Kidney epithelial cell (primary cell): ENCODE data around the gene C3orf49. TPM values are rescaled to one million over a fixed set of nuclear protein-coding genes. Genes with fewer than 3 reads are reported as not detected.

Experiments
- DNase-seq: peaks from one replicate; pipeline ENCODE4 v3.0.0-alpha.2; 2010; ENCODE audit warnings: low read depth
- H3K27me3 ChIP-seq: 2 replicates; pipeline ENCODE4 v1.6.0; 2011; ENCODE audit warnings: low read length; ENCODE audit not compliant: control insufficient read depth, insufficient read depth
- H3K36me3 ChIP-seq: 2 replicates; pipeline ENCODE4 v1.5.1; 2011; ENCODE audit warnings: low read length; ENCODE audit not compliant: control insufficient read depth, insufficient read depth
- H3K4me3 ChIP-seq: 2 replicates; pipeline ENCODE4 v1.5.1; 2011; ENCODE audit warnings: low read depth, mild to moderate bottlenecking, control low read depth, low read length
- total RNA-seq: library from RNA; depleted of rRNA; stranded (reverse); fragments of >200 nt; gene quantifications from 2 replicates; pipeline ENCODE4 v1.2.3, GENCODE V29; 2015
- TF ChIP-seq, protein P1 (sequence below): IDR thresholded peaks from 2 replicates; pipeline ENCODE4 v1.5.1; 2011; ENCODE audit warnings: mild to moderate bottlenecking, moderate library complexity, low read length, control low read depth, inconsistent platforms; ENCODE audit not compliant: insufficient read depth, poor library complexity, severe bottlenecking

Gene C3orf49
- total RNA-seq, 1 donor from 2014 or later: not detected

DNA sequence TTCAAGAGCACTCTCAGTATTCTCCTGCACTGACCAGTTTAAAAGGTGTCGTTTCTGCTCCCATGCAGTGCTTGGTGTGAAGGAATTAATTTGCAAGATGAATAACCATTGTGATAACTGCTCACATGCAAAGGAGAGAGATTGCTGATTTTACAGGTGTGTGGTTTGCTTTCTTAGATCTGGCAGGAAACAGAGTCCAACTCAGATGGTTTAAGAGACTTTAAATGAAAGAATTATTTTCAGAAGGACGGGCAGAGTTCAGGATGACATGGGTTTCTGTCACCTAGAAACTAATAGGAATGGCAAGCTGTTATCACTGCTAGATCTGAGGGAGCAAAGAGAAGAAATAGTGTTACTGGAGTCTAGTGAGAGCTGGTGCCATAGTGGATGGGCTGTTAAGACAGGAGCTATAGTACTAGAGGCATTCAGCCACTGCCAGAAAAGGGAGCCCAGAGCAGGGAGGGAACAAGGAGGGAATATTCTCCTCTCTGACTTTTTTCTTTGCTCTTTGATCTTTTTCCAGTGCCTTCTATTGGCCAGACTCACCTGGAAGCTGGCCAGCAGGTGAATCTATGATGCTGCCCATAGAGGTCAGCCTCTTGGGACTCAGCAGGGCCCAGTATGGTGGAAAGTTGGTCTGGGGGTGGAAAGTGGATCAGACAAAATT, 59.4 kb downstream of the C3orf49 start:
- TF ChIP-seq, protein P1, sequence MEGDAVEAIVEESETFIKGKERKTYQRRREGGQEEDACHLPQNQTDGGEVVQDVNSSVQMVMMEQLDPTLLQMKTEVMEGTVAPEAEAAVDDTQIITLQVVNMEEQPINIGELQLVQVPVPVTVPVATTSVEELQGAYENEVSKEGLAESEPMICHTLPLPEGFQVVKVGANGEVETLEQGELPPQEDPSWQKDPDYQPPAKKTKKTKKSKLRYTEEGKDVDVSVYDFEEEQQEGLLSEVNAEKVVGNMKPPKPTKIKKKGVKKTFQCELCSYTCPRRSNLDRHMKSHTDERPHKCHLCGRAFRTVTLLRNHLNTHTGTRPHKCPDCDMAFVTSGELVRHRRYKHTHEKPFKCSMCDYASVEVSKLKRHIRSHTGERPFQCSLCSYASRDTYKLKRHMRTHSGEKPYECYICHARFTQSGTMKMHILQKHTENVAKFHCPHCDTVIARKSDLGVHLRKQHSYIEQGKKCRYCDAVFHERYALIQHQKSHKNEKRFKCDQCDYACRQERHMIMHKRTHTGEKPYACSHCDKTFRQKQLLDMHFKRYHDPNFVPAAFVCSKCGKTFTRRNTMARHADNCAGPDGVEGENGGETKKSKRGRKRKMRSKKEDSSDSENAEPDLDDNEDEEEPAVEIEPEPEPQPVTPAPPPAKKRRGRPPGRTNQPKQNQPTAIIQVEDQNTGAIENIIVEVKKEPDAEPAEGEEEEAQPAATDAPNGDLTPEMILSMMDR: no peak
- Histone ChIP-seq H3K36me3 (no peaks in the 10 kb centered on the region), H3K4me3 (no peak overlapping the region), H3K27me3 (no peaks in the 10 kb centered on the region)
- DNase-seq: no peak

DNA sequence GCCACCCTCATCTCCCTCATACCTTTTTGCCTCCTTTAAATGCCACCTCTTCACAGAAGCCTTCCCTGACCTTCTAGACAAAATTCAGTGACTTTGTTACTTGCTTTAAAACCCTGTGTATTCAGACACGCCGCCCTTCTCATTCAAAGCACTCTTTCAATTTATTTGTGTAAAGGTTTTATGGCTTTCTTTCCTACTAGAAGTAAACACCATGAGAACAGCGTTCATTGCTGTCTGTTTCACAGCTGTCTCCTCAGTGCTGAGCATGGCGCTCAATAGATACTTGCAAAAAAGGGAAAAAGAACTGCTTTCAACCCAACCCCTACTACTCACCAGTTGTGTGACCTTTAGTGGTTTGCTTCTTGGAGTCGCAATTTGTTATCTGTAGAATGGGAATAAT, 61.6 kb downstream of the C3orf49 start:
- no peak for DNase-seq
- TF ChIP-seq, protein P1: no peak
- H3K36me3 ChIP-seq: no peaks in the 10 kb centered on the region
- no peak overlapping the region for H3K4me3 ChIP-seq
- H3K27me3 ChIP-seq: no peaks in the 10 kb centered on the region

GRCh38 chr3:63886858-63887257, 67.8 kb downstream of the C3orf49 start:
- Histone ChIP-seq H3K27me3 (no peaks in the 10 kb centered on the region), H3K4me3 (no peak overlapping the region), H3K36me3 (no peaks in the 10 kb centered on the region)
- TF ChIP-seq, protein P1: no peak
- no peak for DNase-seq

DNA sequence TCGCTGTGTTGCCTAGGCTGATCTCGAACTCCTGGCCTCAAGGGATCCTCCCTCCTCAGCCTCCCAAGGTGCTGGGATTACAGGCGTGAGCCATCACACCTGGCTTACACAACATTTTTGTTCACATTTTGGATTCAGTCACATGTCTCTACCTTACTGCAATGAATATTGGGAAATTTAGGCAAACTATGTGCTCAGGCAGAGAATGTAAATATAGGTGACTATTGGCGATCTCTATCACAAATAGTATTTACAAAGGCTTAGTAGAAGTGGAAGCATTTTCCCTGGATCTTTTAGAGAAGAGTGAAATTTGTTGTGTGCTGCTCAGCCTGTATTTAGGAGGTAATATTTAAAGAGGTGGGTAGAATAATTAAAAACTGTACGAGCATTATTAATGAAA, 72.4 kb downstream of the C3orf49 start:
- DNase-seq: no peak
- TF ChIP-seq, protein P1: no peak
- Histone ChIP-seq H3K27me3 (no peaks in the 10 kb centered on the region), H3K36me3 (no peaks in the 10 kb centered on the region), H3K4me3 (no peak overlapping the region)

DNA sequence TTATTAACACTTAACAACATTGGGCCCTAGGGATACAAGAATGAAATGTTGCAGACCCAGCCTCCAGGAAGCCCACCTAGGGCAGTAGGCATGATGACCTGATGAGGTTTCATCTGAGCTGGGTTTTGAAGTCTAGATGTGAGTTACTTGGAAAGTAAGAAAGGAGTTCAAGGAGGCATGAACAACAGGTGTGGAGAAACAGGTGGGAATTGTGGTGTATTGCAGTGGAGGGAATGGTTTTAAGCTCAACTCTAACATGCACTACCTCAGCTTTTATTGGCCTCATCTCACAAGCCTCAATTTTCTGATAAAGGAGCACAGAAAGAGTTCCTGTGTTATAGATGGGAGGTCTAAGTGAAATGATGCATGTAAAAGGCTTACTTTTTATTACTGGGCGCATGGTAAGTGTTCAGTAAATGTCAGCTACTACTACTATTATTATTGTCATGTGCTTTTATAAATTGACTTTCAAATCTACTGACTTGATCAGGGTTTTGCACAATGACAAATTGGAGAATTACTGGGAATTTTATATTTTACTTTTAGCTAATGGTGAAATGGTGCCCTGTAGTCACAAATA, 73.8 kb downstream of the C3orf49 start:
- H3K36me3 ChIP-seq: no peaks in the 10 kb centered on the region
- DNase-seq: no peak
- TF ChIP-seq, protein P1: no peak
- no peak overlapping the region for H3K4me3 ChIP-seq
- no peaks in the 10 kb centered on the region for H3K27me3 ChIP-seq
